HepG2 (cell line): ENCODE data around the gene ACYP2. TPM values are rescaled to one million over a fixed set of nuclear protein-coding genes. Genes with fewer than 3 reads are reported as not detected.

Experiments
- AKNA ChIP-seq: sonication (generic); formaldehyde crosslinking; IDR thresholded peaks from 2 replicates; pipeline ENCODE4 v1.4.0; 2020; ENCODE audit warnings: missing genetic modification reagents, borderline replicate concordance
- ARNT ChIP-seq: fragments of 450-650 bp; IDR thresholded peaks from 2 replicates; pipeline ENCODE4 v1.6.1; 2017
- DMAP1 ChIP-seq: IDR thresholded peaks from 2 replicates; pipeline ENCODE4 v1.6.1; 2016
- ELF1 ChIP-seq: sonication (generic); formaldehyde crosslinking; IDR thresholded peaks from 2 replicates; pipeline ENCODE4 v1.4.0; 2020; ENCODE audit warnings: missing genetic modification reagents
- ISL2 ChIP-seq: sonication (generic); formaldehyde crosslinking; IDR thresholded peaks from 2 replicates; pipeline ENCODE4 v1.5.0; 2020; ENCODE audit warnings: missing genetic modification reagents
- KDM5A ChIP-seq: fragments of 200-600 bp; sonication (generic); IDR thresholded peaks from 2 replicates; pipeline ENCODE4 v1.7.0; 2018; ENCODE audit warnings: antibody characterized with exemption, mild to moderate bottlenecking, low read length, borderline replicate concordance
- MTF1 ChIP-seq: sonication (generic); formaldehyde crosslinking; IDR thresholded peaks from 2 replicates; pipeline ENCODE4 v1.5.0; 2020; ENCODE audit warnings: missing genetic modification reagents
- PHB2 ChIP-seq: fragments of 450-650 bp; IDR thresholded peaks from 2 replicates; pipeline ENCODE4 v1.6.1; 2018; ENCODE audit not compliant: partially characterized antibody
- TBX2 ChIP-seq: sonication (generic); formaldehyde crosslinking; IDR thresholded peaks from 2 replicates; pipeline ENCODE4 v1.5.0; 2020; ENCODE audit warnings: missing genetic modification reagents, mild to moderate bottlenecking, borderline replicate concordance
- TIGD3 ChIP-seq: sonication (generic); formaldehyde crosslinking; IDR thresholded peaks from 2 replicates; pipeline ENCODE4 v1.5.1; 2020; ENCODE audit warnings: mild to moderate bottlenecking, missing genetic modification reagents, borderline replicate concordance
- ZNF335 ChIP-seq: sonication (generic); formaldehyde crosslinking; IDR thresholded peaks from 2 replicates; pipeline ENCODE4 v1.4.0; 2020; ENCODE audit warnings: missing genetic modification reagents
- ZNF343 ChIP-seq: sonication (generic); formaldehyde crosslinking; IDR thresholded peaks from 2 replicates; pipeline ENCODE4 v1.4.0; 2020; ENCODE audit warnings: mild to moderate bottlenecking, missing genetic modification reagents
- ZNF414 ChIP-seq: sonication (generic); formaldehyde crosslinking; IDR thresholded peaks from 2 replicates; pipeline ENCODE4 v1.5.0; 2020; ENCODE audit warnings: missing genetic modification reagents
- ZNF441 ChIP-seq: sonication (generic); formaldehyde crosslinking; IDR thresholded peaks from 2 replicates; pipeline ENCODE4 v1.7.0; 2021; ENCODE audit warnings: missing genetic modification reagents, borderline replicate concordance
- ZNF557 ChIP-seq: sonication (generic); formaldehyde crosslinking; IDR thresholded peaks from 2 replicates; pipeline ENCODE4 v1.4.0; 2020; ENCODE audit warnings: missing genetic modification reagents
- ZNF589 ChIP-seq: sonication (generic); formaldehyde crosslinking; conservative IDR thresholded peaks from 2 replicates; pipeline ENCODE4 v1.8.0; 2022; ENCODE audit warnings: mild to moderate bottlenecking, moderate library complexity, missing genetic modification reagents
- ZNF724P ChIP-seq: sonication (generic); formaldehyde crosslinking; IDR thresholded peaks from 2 replicates; pipeline ENCODE4 v1.8.0; 2022; ENCODE audit warnings: missing genetic modification reagents, borderline replicate concordance
- polyA plus RNA-seq, 8 experiments: library from polyadenylated mRNA; depleted of rRNA in 3 of 8; stranded (reverse) in 7 of 8; unstranded in 1 of 8; fragments of >200 nt; fragmentation: Illumina TruSeq in 4 of 8; extraction: Trizol in 4 of 8; gene quantifications; 2 replicates each; pipeline versions ENCODE4 v1.2.1 to v1.2.3, GENCODE V29; 2011 to 2016; ENCODE audit warnings: low read depth in 4 of 8, missing spikeins in 1 of 8, mixed read lengths in 1 of 8; ENCODE audit not compliant: insufficient read depth in 1 of 8
- total RNA-seq, 5 experiments: library from RNA; depleted of rRNA; stranded (reverse); fragments of >200 nt; fragmentation: Illumina TruSeq; extraction: Trizol; gene quantifications; 2 replicates each; pipeline ENCODE4 v1.2.3, GENCODE V29; 2016; ENCODE audit warnings: low read depth in 1 of 5
- TF ChIP-seq, protein P1 (sequence below): sonication (generic); formaldehyde crosslinking; IDR thresholded peaks from 2 replicates; pipeline ENCODE4 v1.5.0; 2020; ENCODE audit warnings: mild to moderate bottlenecking, missing genetic modification reagents
- TF ChIP-seq, protein P2 (sequence below): sonication (generic); formaldehyde crosslinking; IDR thresholded peaks from 2 replicates; pipeline ENCODE4 v1.5.1; 2020; ENCODE audit warnings: missing genetic modification reagents, mild to moderate bottlenecking, borderline replicate concordance

Gene ACYP2
- total and polyA plus RNA-seq, 2 of the 13 experiments (the other 11 are each of a cell fraction or from before 2014, with no cell fraction given), result 12.3 to 12.7 TPM

GRCh38 chr2:54330162-54330925 lies 214.9 kb downstream of the ACYP2 start (continued):
- TF ChIP-seq AKNA (peak; percentile 82; the same call in 1 of the 2 replicates), MTF1 (CRISPR knock-in tag) (peak; percentile 72; the same call in 1 of the 2 replicates), ARNT (no peak), ZNF335 (no peak), ZNF724P (peak; percentile 89; the same call in 1 of the 2 replicates), ZNF343 (CRISPR knock-in tag) (peak; percentile 99), ZNF414 (CRISPR knock-in tag) (peak; percentile 83), ZNF589 (CRISPR knock-in tag) (peak; percentile 63; the same call in 1 of the 2 replicates), PHB2 (no peak), ZNF441 (CRISPR knock-in tag) (peak; percentile 95), ISL2 (CRISPR knock-in tag) (peak; percentile 81), TIGD3 (CRISPR knock-in tag) (no peak; the same call in 1 of the 2 replicates), ZNF557 (CRISPR knock-in tag) (0 out of 2 replicates have a peak, but pooled peaks have one; percentile 71), TBX2 (CRISPR knock-in tag) (peak; percentile 86), ELF1 (peak; percentile 55; the same call in 1 of the 2 replicates), DMAP1 (peak; percentile 58; the same call in 1 of the 2 replicates), KDM5A (no peak; the same call in 1 of the 2 replicates)
- TF ChIP-seq, protein P1, sequence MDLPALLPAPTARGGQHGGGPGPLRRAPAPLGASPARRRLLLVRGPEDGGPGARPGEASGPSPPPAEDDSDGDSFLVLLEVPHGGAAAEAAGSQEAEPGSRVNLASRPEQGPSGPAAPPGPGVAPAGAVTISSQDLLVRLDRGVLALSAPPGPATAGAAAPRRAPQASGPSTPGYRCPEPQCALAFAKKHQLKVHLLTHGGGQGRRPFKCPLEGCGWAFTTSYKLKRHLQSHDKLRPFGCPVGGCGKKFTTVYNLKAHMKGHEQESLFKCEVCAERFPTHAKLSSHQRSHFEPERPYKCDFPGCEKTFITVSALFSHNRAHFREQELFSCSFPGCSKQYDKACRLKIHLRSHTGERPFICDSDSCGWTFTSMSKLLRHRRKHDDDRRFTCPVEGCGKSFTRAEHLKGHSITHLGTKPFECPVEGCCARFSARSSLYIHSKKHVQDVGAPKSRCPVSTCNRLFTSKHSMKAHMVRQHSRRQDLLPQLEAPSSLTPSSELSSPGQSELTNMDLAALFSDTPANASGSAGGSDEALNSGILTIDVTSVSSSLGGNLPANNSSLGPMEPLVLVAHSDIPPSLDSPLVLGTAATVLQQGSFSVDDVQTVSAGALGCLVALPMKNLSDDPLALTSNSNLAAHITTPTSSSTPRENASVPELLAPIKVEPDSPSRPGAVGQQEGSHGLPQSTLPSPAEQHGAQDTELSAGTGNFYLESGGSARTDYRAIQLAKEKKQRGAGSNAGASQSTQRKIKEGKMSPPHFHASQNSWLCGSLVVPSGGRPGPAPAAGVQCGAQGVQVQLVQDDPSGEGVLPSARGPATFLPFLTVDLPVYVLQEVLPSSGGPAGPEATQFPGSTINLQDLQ, result peak; percentile 81; the same call in 1 of the 2 replicates
- TF ChIP-seq, protein P2, sequence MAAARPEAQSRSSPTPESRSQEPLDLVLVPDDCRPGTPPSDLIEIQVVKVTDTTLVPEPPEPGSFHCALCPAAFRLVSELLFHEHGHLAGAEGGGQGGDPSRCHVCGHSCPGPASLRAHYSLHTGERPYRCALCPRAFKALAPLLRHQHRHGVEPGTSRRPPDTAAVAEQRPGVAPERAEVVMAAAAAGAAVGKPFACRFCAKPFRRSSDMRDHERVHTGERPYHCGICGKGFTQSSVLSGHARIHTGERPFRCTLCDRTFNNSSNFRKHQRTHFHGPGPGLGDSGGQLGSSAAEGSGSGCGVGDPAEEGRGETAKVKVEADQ (CRISPR knock-in tag), result peak; percentile 91
